Neural progenitor cell (in vitro differentiated cells): ENCODE results near the gene PORCN.

Experiments
- CTCF ChIP-seq: fragments of 200-600 bp; sonication (generic); IDR thresholded peaks from 2 replicates; pipeline ENCODE4 v1.5.1; 2017; ENCODE audit warnings: antibody characterized with exemption, mild to moderate bottlenecking
- EZH2 ChIP-seq: fragments of 200-600 bp; sonication (generic); IDR thresholded peaks from 2 replicates; pipeline ENCODE4 v1.6.1; 2017; ENCODE audit warnings: antibody characterized with exemption, mild to moderate bottlenecking, moderate library complexity

- TF ChIP-seq CTCF (no peak), EZH2 (no peak)
Measured at GRCh38 chrX:48520455-48520854, 11.7 kb downstream of the PORCN start.
